ENCODE results near the gene CSF2RB. TPM values are rescaled to one million over a fixed set of nuclear protein-coding genes. Genes with fewer than 3 reads are reported as not detected.

CSF2RB gene
- total and polyA plus RNA-seq, 2 of the 13 experiments (the other 11 are each of a cell fraction or from before 2014, with no cell fraction given) = not detected

DNA sequence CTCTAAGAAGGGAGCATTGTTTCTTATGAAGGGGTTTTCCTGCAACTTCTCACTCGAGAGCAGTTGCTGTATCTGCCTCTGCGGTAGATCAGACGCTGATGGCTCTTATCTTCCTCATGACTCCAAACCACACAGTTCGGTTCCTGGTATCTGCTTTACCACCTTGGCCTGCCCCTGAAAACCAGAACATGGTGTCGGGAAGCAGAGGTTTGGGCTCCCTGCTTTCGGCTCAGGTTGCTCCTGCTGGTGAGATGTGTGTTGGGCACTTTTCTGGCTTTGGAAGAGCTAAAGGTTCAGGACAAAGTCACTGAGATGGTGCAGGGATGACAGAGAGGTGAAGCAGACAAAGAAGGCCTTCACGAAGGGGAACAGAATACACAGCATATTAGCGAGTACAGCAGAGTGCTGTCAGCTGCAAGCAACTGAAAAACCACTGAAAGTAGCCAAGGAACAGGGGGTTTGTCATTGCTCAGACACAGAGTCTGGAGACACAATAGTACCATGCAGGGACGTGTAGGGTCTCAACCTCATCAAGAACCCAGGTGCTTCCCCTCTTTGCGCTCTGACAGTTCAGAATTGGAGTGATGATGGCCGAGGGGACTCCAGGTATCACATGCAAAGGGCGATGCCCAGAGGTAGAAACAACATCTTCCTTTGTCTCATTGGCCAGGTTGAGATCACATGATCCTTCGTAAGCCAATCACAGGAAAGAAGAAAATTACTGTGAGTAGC lies 11.9 kb upstream of the CSF2RB start:
- no peaks in the 10 kb centered on the region for H3K36me3 ChIP-seq (replicated peaks in 1 of 2; ENCODE audit: control insufficient read depth in 1 of 2, insufficient read depth in 2 of 2, low read length in 2 of 2)
- ChIA-PET POLR2A (no interaction called here), CTCF (ENCODE audit: low intra/inter-chr PET ratio, low total read pairs) (no interaction called here)
- peaks cover 0 to 22% of the 10 kb centered on the region in 2 experiments; a peak in 2 of 5 replicates for H3K27me3 ChIP-seq (ENCODE audit: control insufficient read depth in 1 of 2, insufficient read depth in 2 of 2, low read length in 2 of 2)
- H2AFZ ChIP-seq (ENCODE audit: low read length) = no peak overlapping the region
- no peaks in the 10 kb centered on the region for H3K9me3 ChIP-seq (ENCODE audit: low read length)
- no TSS peak for BruUV-seq (replicated peaks)
- intact Hi-C loops (cut with micrococcal nuclease; ENCODE audit: unreplicated experiment) = no loop called here
- no peak for ATAC-seq
- no peak for FAIRE-seq
- H3K9ac ChIP-seq (ENCODE audit: insufficient read depth, low read depth, low read length) = no peak overlapping the region
- H4K20me1 ChIP-seq (ENCODE audit: insufficient read depth, low read length) = no peaks in the 10 kb centered on the region
- 13% methylated on average over 13 of the region's 13 CpGs for WGBS (ENCODE audit: low lambda C conversion rate)
- DNase-seq (ENCODE audit: low spot score) = no peak
- no peak overlapping the region for H3K27ac ChIP-seq (ENCODE audit: extremely low read length, insufficient read depth, low read length)
- H3K4me3 ChIP-seq (replicated peaks in 1 of 3; ENCODE audit: insufficient read depth in 1 of 3, low read depth in 2 of 3, low read length in 3 of 3) = no peak overlapping the region
- in situ Hi-C loops (cut with HindIII; ENCODE audit: extremely low pct_ligation_motif_present, low pct_unique_long_range_greater_than_20kb) = no loop called here
- no peaks in the 10 kb centered on the region for H3K79me2 ChIP-seq (ENCODE audit: insufficient read depth, low read length)
- no peak for TF ChIP-seq ZNF124 (CRISPR knock-in tag; IDR thresholded peaks at IDR 0.05)
- TF ChIP-seq NFIB (CRISPR knock-in tag; IDR thresholded peaks at IDR 0.05; ENCODE audit: borderline replicate concordance) = no peak
- no peak for TF ChIP-seq NFE2L1 (CRISPR knock-in tag; IDR thresholded peaks at IDR 0.05; ENCODE audit: borderline replicate concordance)
- TF ChIP-seq, protein P1, sequence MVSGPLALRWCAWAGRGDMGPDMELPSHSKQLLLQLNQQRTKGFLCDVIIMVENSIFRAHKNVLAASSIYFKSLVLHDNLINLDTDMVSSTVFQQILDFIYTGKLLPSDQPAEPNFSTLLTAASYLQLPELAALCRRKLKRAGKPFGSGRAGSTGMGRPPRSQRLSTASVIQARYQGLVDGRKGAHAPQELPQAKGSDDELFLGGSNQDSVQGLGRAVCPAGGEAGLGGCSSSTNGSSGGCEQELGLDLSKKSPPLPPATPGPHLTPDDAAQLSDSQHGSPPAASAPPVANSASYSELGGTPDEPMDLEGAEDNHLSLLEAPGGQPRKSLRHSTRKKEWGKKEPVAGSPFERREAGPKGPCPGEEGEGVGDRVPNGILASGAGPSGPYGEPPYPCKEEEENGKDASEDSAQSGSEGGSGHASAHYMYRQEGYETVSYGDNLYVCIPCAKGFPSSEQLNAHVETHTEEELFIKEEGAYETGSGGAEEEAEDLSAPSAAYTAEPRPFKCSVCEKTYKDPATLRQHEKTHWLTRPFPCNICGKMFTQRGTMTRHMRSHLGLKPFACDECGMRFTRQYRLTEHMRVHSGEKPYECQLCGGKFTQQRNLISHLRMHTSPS (CRISPR knock-in tag; IDR thresholded peaks at IDR 0.05; ENCODE audit: low read depth) = no peak
- no peak for TF ChIP-seq PITX1 (CRISPR knock-in tag; IDR thresholded peaks at IDR 0.05)
- TF ChIP-seq BORCS8-MEF2B (CRISPR knock-in tag; IDR thresholded peaks at IDR 0.05) = no peak
- TF ChIP-seq, protein P2, sequence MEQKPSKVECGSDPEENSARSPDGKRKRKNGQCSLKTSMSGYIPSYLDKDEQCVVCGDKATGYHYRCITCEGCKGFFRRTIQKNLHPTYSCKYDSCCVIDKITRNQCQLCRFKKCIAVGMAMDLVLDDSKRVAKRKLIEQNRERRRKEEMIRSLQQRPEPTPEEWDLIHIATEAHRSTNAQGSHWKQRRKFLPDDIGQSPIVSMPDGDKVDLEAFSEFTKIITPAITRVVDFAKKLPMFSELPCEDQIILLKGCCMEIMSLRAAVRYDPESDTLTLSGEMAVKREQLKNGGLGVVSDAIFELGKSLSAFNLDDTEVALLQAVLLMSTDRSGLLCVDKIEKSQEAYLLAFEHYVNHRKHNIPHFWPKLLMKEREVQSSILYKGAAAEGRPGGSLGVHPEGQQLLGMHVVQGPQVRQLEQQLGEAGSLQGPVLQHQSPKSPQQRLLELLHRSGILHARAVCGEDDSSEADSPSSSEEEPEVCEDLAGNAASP (CRISPR knock-in tag; IDR thresholded peaks at IDR 0.05; ENCODE audit: borderline replicate concordance) = no peak
- TF ChIP-seq ISL2 (CRISPR knock-in tag; IDR thresholded peaks at IDR 0.05) = no peak
- H3K4me2 ChIP-seq (ENCODE audit: low read depth, low read length) = no peak overlapping the region
- H3K4me1 ChIP-seq (ENCODE audit: insufficient read depth, low read length) = no peaks in the 10 kb centered on the region

Data from HepG2 (cell line).